Endothelial cell of umbilical vein (primary cell): ENCODE results near the gene SDSL. TPM values are rescaled to one million over a fixed set of nuclear protein-coding genes. Genes with fewer than 3 reads are reported as not detected.

Experiments
- BruUV-seq: library from RNA; stranded (reverse); fragments of 400-500 nt; replicated peaks from 2 replicates; lab custom pipeline; 2021; lab: Mats Ljungman, UMichigan
- CTCF ChIA-PET: fragments of 300-600, 350-600 bp; sonication (Branson Sonifier 250); formaldehyde crosslinking; loops from one replicate; lab custom pipeline; 2021; ENCODE audit warnings: antibody characterized with exemption, inconsistent platforms; lab: Charles Lee
- POLR2A ChIA-PET: fragments of 300-600, 350-600 bp; sonication (Branson Sonifier 250); formaldehyde crosslinking; loops from one replicate; lab custom pipeline; 2021; ENCODE audit warnings: antibody characterized with exemption, inconsistent platforms; lab: Charles Lee
- DNase-seq: peaks from one replicate; pipeline ENCODE4 v3.0.0-alpha.2; 2011; ENCODE audit warnings: low read depth, low spot score
- FAIRE-seq: peaks from 2 replicates; lab custom pipeline; 2011; peaks lifted over from hg19 to GRCh38; lab: Jason Lieb, UNC
- H2AFZ ChIP-seq: 2 replicates; pipeline ENCODE4 v1.6.0; 2012; ENCODE audit warnings: low read depth, low read length, control low read depth, inconsistent platforms
- H3K27ac ChIP-seq: 2 replicates; pipeline ENCODE4 v1.5.1; 2011; ENCODE audit warnings: low read depth, mild to moderate bottlenecking, control low read depth, low read length, moderate library complexity; ENCODE audit not compliant: insufficient read depth
- H3K27me3 ChIP-seq, 2 experiments: 2 replicates each; pipeline versions ENCODE4 v1.6.0 to v1.6.1; 2011; ENCODE audit warnings: low read length in 2 of 2, mixed read lengths in 1 of 2; ENCODE audit not compliant: control insufficient read depth in 2 of 2, insufficient read depth in 2 of 2
- H3K36me3 ChIP-seq, 2 experiments: 2 replicates in 1 of 2; 3 replicates in 1 of 2; pipeline ENCODE4 v1.5.1; 2011; ENCODE audit warnings: low read length in 2 of 2, mild to moderate bottlenecking in 1 of 2, moderate library complexity in 1 of 2; ENCODE audit not compliant: control insufficient read depth in 2 of 2, insufficient read depth in 2 of 2; ENCODE audit errors: extremely low read depth in 1 of 2
- H3K4me1 ChIP-seq: 3 replicates; pipeline ENCODE4 v1.5.1; 2011; ENCODE audit warnings: mild to moderate bottlenecking, low read length; ENCODE audit not compliant: control insufficient read depth, insufficient read depth; ENCODE audit errors: extremely low read depth
- H3K4me2 ChIP-seq: 2 replicates; pipeline ENCODE4 v1.6.1; 2011; ENCODE audit warnings: low read length, control low read depth, mixed read lengths; ENCODE audit not compliant: insufficient read depth
- H3K4me3 ChIP-seq, 3 experiments: fragments of 200-600 bp in 1 of 3; sonication (generic), shearing (Covaris generic) in 1 of 3; replicated peaks in 1 of 3; 2 replicates each; pipeline ENCODE4 v1.5.1; 2011 to 2016; ENCODE audit warnings: control low read depth in 3 of 3, low read length in 3 of 3, mild to moderate bottlenecking in 2 of 3, inconsistent platforms in 1 of 3, low read depth in 1 of 3, moderate library complexity in 1 of 3; ENCODE audit not compliant: insufficient read depth in 1 of 3
- H3K79me2 ChIP-seq: 2 replicates; pipeline ENCODE4 v1.6.0; 2012; ENCODE audit warnings: low read length, inconsistent platforms; ENCODE audit not compliant: control insufficient read depth, insufficient read depth
- H3K9ac ChIP-seq: replicated peaks from 2 replicates; pipeline ENCODE3; 2011; ENCODE audit warnings: low read length, control low read depth; ENCODE audit not compliant: insufficient read depth; ENCODE audit errors: extremely low read depth
- H3K9me1 ChIP-seq: replicated peaks from 3 replicates; pipeline ENCODE4 v1.6.0; 2011; ENCODE audit warnings: mild to moderate bottlenecking, low read length; ENCODE audit not compliant: control insufficient read depth, insufficient read depth; ENCODE audit errors: extremely low read depth
- H3K9me3 ChIP-seq: replicated peaks from 2 replicates; pipeline ENCODE4 v1.5.1; 2012; ENCODE audit warnings: low read length, inconsistent platforms; ENCODE audit not compliant: control insufficient read depth, insufficient read depth
- H4K20me1 ChIP-seq: replicated peaks from 2 replicates; pipeline ENCODE3; 2011; ENCODE audit warnings: mild to moderate bottlenecking, low read length; ENCODE audit not compliant: control insufficient read depth, insufficient read depth; ENCODE audit errors: extremely low read depth
- CTCF ChIP-seq, 2 donors: IDR thresholded peaks; 1 replicate in 1 of 2; 2 replicates in 1 of 2; pipeline ENCODE4 v1.5.1; 2011; ENCODE audit warnings: low read length in 2 of 2, mild to moderate bottlenecking in 2 of 2, moderate library complexity in 2 of 2, control low read depth in 1 of 2, inconsistent platforms in 1 of 2, low read depth in 1 of 2; ENCODE audit not compliant: insufficient read depth in 1 of 2; ENCODE audit errors: extremely low read depth in 1 of 2
- EZH2 ChIP-seq: IDR thresholded peaks from 2 replicates; pipeline ENCODE4 v1.6.1; 2012; ENCODE audit warnings: borderline replicate concordance, low read depth, mild to moderate bottlenecking, moderate library complexity, low read length, inconsistent platforms; ENCODE audit not compliant: severe bottlenecking
- FOS ChIP-seq: IDR thresholded peaks from 2 replicates; pipeline ENCODE4 v1.6.1; 2011; ENCODE audit warnings: mild to moderate bottlenecking, low read length, moderate library complexity, borderline replicate concordance; ENCODE audit not compliant: insufficient read depth
- GATA2 ChIP-seq: IDR thresholded peaks from 2 replicates; pipeline ENCODE4 v1.7.0; 2011; ENCODE audit warnings: low read depth, mild to moderate bottlenecking, moderate library complexity, mixed read lengths, low read length; ENCODE audit not compliant: insufficient read length, insufficient read depth
- JUN ChIP-seq: IDR thresholded peaks from 2 replicates; pipeline ENCODE4 v1.6.1; 2011; ENCODE audit warnings: borderline replicate concordance, low read depth; ENCODE audit not compliant: insufficient read length, insufficient read depth
- MAX ChIP-seq: IDR thresholded peaks from 2 replicates; pipeline ENCODE4 v1.6.1; 2011; ENCODE audit not compliant: insufficient read depth, insufficient read length
- MYC ChIP-seq: IDR thresholded peaks from one replicate; pipeline ENCODE4 v1.6.1; 2011; ENCODE audit warnings: mild to moderate bottlenecking, low read depth, low read length
- POLR2A ChIP-seq: IDR thresholded peaks from 2 replicates; pipeline ENCODE4 v1.6.1; 2012; ENCODE audit warnings: low read depth, mild to moderate bottlenecking, control low read depth, low read length
- POLR2AphosphoS5 ChIP-seq: IDR thresholded peaks from 2 replicates; pipeline ENCODE4 v1.6.1; 2012; ENCODE audit warnings: low read depth, mild to moderate bottlenecking, control low read depth, low read length, moderate library complexity; ENCODE audit not compliant: insufficient read depth
- dilution Hi-C: fragments of 300-500 bp; cut with MboI; formaldehyde crosslinking; loops from one replicate; pipeline ENCODE4 v1.15.0; 2019; ENCODE audit warnings: low sequenced_read_pairs; ENCODE audit not compliant: extremely low pct_ligation_motif_present
- intact Hi-C: fragments of 100-400 bp; cut with micrococcal nuclease; formaldehyde crosslinking; loops from one replicate; pipeline ENCODE4 v1.10.0; 2022
- polyA plus RNA-seq, 4 experiments: library from polyadenylated mRNA; depleted of rRNA in 3 of 4; stranded (reverse) in 3 of 4; unstranded in 1 of 4; fragments of >200 nt; gene quantifications; 2 replicates each; pipeline versions ENCODE4 v1.2.1 to v1.2.3, GENCODE V29; 2011 to 2012; ENCODE audit warnings: missing spikeins in 1 of 4
- total RNA-seq: library from RNA; stranded (reverse); gene quantifications from 2 replicates; pipeline ENCODE4 v1.2.3, GENCODE V29; 2021

SDSL gene
- total and polyA plus RNA-seq, 2 donors (not counting 3 experiments of a cell fraction or from before 2014, with no cell fraction given), result 5.7 to 16.9 TPM

DNA sequence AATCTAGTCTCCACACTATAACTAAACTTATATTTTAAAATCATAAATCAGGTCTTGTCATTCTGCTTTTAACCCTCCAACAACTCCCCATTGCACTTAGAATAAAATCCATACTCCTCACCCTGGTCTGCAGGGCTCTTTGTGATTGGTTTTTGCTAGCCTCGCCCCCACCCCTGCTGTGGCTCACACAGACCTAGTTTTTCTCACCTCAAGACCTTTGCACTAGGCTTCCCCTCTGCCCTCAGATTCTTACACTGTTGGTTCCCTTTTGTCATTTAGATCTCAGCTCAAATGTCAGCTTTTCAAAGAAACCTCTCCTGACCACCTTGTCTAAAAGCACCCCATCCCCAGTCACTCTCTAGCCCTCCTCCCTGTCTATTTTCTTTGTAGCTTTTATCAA lies 60.2 kb downstream of the SDSL start:
- DNase-seq, result no peak
- Histone ChIP-seq H3K9me1 (no peaks in the 10 kb centered on the region), H3K9ac (no peak overlapping the region), H3K4me2 (no peak overlapping the region), H4K20me1 (no peaks in the 10 kb centered on the region), H3K36me3 (no peaks in the 10 kb centered on the region), H3K4me3 (no peak overlapping the region), H2AFZ (no peak overlapping the region), H3K4me1 (no peaks in the 10 kb centered on the region), H3K9me3 (no peaks in the 10 kb centered on the region), H3K27me3 (peaks cover 27 to 31% of the 10 kb centered on the region in 2 experiments), H3K79me2 (no peaks in the 10 kb centered on the region), H3K27ac (no peak overlapping the region)
- ChIA-PET POLR2A (no interaction called here), CTCF (interaction anchor here (1.3 kb wide), 2 partner anchors 25 to 57 kb away, joined by 3 read pairs; no protein-coding TSS in a partner anchor)
- no TSS peak for BruUV-seq
- dilution Hi-C loops, result no loop called here
- FAIRE-seq, result no peak
- intact Hi-C loops, result no loop called here
- TF ChIP-seq FOS (no peak), EZH2 (no peak), MYC (no peak), GATA2 (no peak)

DNA sequence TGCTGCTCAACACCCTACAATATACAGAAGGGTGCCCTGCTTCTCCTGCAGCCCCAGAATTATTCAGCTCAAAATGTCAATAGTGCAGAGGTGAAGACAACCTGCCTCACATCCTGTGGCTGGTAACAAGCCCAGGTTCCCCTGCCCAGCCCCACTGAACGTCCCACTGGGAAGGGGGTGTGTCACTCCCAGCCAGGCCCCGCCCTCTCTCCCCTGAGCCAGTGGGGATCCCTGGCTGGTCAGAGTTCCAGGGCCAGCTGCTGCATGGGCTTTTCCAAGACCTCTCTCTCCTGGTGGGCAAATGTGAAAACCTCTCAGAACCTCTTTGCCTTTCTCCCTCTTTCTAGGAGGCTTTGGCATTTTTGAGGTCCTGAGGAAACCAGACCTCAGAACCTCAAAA lies 63.1 kb downstream of the SDSL start:
- dilution Hi-C loops (no loop called here), intact Hi-C loops (no loop called here)
- ChIA-PET POLR2A (no interaction called here), CTCF (no interaction called here)
- peaks cover 0 to 4% of the 10 kb centered on the region in 2 experiments for H3K27me3 ChIP-seq
- H3K9me1 ChIP-seq, result no peaks in the 10 kb centered on the region
- H3K4me1 ChIP-seq, result no peaks in the 10 kb centered on the region
- DNase-seq (no peak), FAIRE-seq (no peak)
- H3K9me3 ChIP-seq, result no peaks in the 10 kb centered on the region
- no TSS peak for BruUV-seq
- no peak overlapping the region for H3K9ac ChIP-seq
- H3K4me2 ChIP-seq, result no peak overlapping the region
- no peaks in the 10 kb centered on the region for H3K79me2 ChIP-seq
- no peak overlapping the region for H3K27ac ChIP-seq
- H3K4me3 ChIP-seq, result no peak overlapping the region
- no peak for TF ChIP-seq JUN
- no peak for TF ChIP-seq POLR2A
- TF ChIP-seq MYC, result no peak
- TF ChIP-seq CTCF (IDR thresholded peaks at IDR 0.05; ENCODE audit: extremely low read depth in 1 of 2, insufficient read depth in 1 of 2, low read depth in 1 of 2, low read length in 2 of 2), result no peak
- no peak for TF ChIP-seq GATA2
- no peak for TF ChIP-seq EZH2
- TF ChIP-seq FOS, result no peak
- no peak for TF ChIP-seq POLR2AphosphoS5
- TF ChIP-seq MAX, result no peak
- no peaks in the 10 kb centered on the region for H3K36me3 ChIP-seq
- no peak overlapping the region for H2AFZ ChIP-seq
- H4K20me1 ChIP-seq, result no peaks in the 10 kb centered on the region
